ENCODE data around the gene ERFE. TPM values are rescaled to one million over a fixed set of nuclear protein-coding genes. Genes with fewer than 3 reads are reported as not detected.

The ERFE gene
- total and polyA plus RNA-seq, 4 donors, result 0.79 to 2.9 (median 2.1) TPM

DNA sequence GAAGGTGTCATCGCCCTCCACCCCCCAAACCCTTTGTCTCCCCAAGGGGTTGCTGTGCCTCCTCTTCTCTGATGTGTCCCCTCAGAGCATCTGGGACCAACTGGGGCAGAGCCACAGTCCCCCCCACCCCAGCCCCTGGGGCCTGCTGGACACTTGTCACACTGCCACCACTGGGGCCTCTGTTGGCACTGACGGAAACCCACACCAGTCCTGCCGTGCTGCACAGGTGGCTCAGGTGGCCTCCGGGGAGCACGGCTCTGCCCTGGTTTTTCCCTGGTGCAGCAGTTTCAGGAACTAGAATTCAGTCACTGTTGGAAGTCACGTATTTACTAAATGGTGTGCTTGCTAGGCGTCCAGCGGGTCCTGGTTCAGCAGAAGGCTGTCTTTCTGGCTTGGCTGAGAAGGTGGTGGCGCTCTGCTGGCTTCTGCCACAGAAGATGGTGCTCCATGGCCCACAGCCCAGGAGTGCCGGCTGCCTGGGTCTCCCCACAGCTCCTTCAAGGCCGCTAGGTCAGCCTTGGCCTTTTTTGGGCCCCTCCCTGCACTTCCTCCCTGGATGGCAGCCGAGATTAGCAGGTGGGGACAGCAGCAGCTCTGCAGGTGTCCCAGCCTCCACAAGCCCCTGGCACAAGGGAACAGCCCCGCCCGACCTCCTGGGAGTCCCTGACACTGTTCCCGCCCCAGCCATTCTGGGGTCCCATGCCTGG lies 38.9 kb upstream of the ERFE start:
- DNase-seq (ENCODE audit: low read depth in 4 of 6, low spot score in 6 of 6), result no peak
- H3K36me3 ChIP-seq (ENCODE audit: control insufficient read depth, insufficient read depth, low read length), result no peaks in the 10 kb centered on the region
- H3K27me3 ChIP-seq (ENCODE audit: control insufficient read depth, insufficient read depth, low read length), result peaks cover 4% of the 10 kb centered on the region
- peaks cover 14% of the 10 kb centered on the region for H3K4me1 ChIP-seq (ENCODE audit: control insufficient read depth, insufficient read depth, low read length)
- no peak overlapping the region for H3K4me3 ChIP-seq (ENCODE audit: low read depth, low read length)
- no peak overlapping the region for H3K27ac ChIP-seq (ENCODE audit: low read depth, low read length)
- no peaks in the 10 kb centered on the region for H3K9me3 ChIP-seq (ENCODE audit: control insufficient read depth, insufficient read depth, low read length)
- 75% methylated on average over 15 of the region's 15 CpGs for WGBS (ENCODE audit: insufficient coverage)

DNA sequence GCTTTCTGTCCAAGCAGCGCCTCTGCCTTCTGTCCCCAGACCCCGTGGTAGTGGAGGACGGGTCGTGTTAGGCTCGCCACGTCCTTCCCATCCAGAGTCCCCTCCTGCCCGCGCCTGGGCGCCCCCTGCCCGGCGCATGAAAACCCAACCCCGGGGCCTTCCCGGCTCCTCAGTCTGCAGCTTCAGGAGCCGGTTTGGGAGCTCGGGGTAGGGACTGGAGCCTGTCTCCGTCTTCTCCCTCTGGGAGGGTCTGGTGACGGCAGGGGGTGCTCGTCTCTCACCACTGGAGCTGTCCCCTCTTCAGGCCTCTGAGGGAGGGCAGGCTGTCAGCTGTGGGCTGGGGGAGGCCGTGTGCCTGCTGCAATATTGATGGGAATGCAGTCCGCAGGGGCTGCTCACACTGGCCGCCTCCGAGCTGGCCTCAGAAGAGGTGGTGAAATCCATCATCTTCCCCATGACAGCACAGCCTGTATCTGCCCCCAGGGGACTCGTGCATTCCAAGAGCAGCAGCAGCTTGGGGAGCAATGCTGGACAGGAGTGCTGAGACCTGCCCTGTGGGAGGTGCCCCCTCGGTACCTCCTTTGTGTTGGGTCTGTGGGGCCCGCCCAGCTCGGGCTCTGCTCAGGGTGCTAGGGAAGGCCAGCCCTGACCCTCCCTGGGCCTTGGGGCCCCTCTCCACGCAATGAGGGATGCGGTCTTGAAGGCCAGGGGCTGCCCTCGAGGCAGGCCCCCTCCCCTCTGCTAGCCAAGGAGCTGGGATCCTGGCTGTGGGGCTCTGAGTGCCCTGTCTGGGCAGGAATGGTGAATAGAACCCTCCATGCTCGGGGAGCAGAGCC lies 38.1 kb upstream of the ERFE start:
- peaks cover 14% of the 10 kb centered on the region for H3K4me1 ChIP-seq (ENCODE audit: control insufficient read depth, insufficient read depth, low read length)
- no peak overlapping the region for H3K27ac ChIP-seq (ENCODE audit: low read depth, low read length)
- whole genome bisulfite sequencing (ENCODE audit: insufficient coverage), result 27% methylated on average over 28 of the region's 30 CpGs
- DNase-seq (ENCODE audit: low read depth in 4 of 6, low spot score in 6 of 6), result peak in 2 of 6 donors; percentile 32 to 33
- no peaks in the 10 kb centered on the region for H3K36me3 ChIP-seq (ENCODE audit: control insufficient read depth, insufficient read depth, low read length)
- H3K27me3 ChIP-seq (ENCODE audit: control insufficient read depth, insufficient read depth, low read length), result peaks cover 4% of the 10 kb centered on the region
- H3K4me3 ChIP-seq (ENCODE audit: low read depth, low read length), result no peak overlapping the region
- no peaks in the 10 kb centered on the region for H3K9me3 ChIP-seq (ENCODE audit: control insufficient read depth, insufficient read depth, low read length)

DNA sequence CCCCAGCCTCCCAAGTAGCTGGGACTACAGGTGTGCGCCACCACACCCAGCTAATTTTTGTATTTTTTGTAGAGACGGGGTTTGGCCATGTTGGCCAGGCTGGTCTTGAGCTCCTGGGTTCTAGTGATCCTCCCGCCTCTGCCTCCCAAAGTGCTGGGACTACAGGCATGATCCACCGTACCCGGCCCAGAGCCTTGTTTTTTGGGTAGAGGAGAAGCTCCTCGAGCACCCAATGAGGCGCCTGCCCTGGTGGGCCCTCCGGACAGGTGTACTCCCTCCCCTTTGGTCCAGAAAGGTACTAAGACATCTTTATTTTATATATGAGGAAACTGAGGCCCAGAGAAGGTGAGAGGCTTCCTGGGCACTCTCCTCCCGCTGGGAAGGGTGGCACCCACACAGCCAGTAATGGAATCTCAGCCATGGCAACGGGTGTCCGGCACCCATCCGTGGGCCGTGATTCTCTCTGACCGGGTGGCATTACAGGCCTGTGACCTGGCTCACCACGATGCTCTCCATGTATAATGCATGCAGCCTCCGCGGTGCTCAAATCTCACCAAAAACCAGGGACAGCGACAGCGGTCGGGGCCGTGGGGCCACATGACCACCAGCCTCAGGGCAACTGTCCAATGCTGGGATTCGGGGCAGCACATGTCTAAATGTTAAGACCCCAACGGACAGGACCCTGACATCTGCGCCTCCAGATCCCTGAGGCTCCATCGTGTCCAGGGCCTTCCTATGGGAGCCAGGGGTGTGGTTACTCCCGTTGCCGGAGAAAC lies 37.1 kb upstream of the ERFE start:
- no peak for DNase-seq (ENCODE audit: low read depth in 4 of 6, low spot score in 6 of 6)
- H3K36me3 ChIP-seq (ENCODE audit: control insufficient read depth, insufficient read depth, low read length), result no peaks in the 10 kb centered on the region
- peaks cover 4% of the 10 kb centered on the region for H3K27me3 ChIP-seq (ENCODE audit: control insufficient read depth, insufficient read depth, low read length)
- 85% methylated on average over 21 of the region's 27 CpGs for WGBS (ENCODE audit: insufficient coverage)
- no peak overlapping the region for H3K4me3 ChIP-seq (ENCODE audit: low read depth, low read length)
- H3K27ac ChIP-seq (ENCODE audit: low read depth, low read length), result no peak overlapping the region
- peaks cover 14% of the 10 kb centered on the region for H3K4me1 ChIP-seq (ENCODE audit: control insufficient read depth, insufficient read depth, low read length)
- H3K9me3 ChIP-seq (ENCODE audit: control insufficient read depth, insufficient read depth, low read length), result no peaks in the 10 kb centered on the region

DNA sequence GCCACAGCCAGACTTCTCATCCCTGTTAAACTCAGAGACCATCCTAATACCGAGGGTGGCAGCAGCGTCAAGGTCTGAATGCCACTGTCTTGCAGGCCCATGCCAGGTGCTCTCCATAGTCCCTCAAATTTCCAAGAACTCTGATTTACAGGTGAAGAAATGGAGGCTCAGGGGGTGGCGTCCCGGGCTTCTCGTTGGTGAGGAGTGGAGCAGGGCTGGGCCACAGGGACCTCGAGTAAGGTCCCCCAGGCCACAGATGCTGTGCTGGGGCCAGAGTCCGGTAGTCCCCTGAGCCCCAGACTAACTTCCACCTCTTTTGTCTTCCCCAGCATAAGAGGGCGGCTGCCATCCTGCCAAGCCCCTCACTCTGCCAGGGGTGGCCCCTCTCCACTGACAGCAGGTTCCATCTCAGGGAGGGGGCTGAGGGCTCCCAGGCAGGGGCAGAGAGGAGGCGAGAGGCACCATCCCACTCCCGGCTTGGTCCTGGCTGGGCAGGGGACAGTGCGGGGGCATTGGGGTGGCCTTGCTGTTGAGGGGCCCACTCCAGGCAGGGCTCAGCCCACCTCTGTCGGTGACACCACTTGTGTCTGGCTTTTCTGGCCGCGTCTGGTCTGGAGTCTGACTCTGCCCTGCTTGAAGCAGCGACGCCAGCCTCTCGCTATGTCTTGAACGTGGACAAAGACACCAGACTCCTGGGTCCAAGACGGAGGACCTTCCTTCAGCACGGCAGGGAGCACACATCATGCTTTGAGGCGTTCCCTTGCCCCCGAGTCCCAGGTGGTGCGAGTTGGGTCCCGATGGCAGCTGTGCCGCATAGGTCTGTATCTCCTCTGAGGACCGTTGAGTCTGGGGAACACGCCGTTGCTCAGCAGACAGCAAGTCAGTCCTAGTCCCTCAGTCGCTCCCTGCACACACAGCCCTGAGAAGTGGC lies 36.2 kb upstream of the ERFE start:
- 83% methylated on average over 29 of the region's 29 CpGs for WGBS (ENCODE audit: insufficient coverage)
- DNase-seq (ENCODE audit: low read depth in 4 of 6, low spot score in 6 of 6), result no peak
- Histone ChIP-seq H3K4me1 (ENCODE audit: control insufficient read depth, insufficient read depth, low read length) (peaks cover 19% of the 10 kb centered on the region), H3K9me3 (ENCODE audit: control insufficient read depth, insufficient read depth, low read length) (no peaks in the 10 kb centered on the region), H3K27ac (ENCODE audit: low read depth, low read length) (no peak overlapping the region), H3K36me3 (ENCODE audit: control insufficient read depth, insufficient read depth, low read length) (no peaks in the 10 kb centered on the region), H3K27me3 (ENCODE audit: control insufficient read depth, insufficient read depth, low read length) (peaks cover 3% of the 10 kb centered on the region), H3K4me3 (ENCODE audit: low read depth, low read length) (no peak overlapping the region)

DNA sequence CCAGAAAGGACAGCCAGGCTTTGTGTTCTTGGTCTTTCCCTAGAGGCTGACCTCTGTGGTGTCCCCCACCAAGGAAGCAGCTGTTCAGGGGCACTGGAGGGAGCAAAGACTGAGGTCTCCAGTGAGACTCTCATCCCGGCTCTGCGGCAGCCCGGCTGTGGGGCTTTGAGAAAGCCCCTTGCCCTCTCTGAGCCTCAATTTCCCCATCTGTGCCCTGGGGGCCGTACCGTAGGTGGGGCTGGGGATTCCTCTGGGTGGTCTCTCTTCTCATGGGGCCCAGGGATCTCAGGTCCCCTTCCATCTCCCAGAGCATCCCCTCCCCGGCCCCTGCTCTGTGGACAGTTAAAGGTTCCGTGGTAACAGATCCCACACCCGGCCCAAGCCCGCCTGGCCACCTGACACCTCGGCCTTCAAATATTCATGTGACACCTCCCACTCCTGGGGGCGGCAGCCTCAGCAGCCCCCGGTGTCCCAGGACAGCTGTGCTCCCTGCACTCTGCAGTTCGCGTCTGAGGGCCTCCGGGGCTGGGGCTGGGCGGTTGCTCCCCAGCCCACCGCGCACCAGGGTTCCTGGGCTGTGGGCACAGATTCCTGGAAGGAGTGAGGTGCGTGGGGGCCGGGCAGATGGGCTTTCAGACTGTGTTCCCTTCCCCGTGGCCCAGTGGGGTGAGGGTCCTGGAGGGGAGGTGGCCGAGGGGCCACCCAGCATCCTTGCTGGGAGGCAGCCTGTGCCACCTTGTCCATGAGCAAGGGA lies 35.4 kb upstream of the ERFE start:
- Histone ChIP-seq H3K9me3 (ENCODE audit: control insufficient read depth, insufficient read depth, low read length) (no peaks in the 10 kb centered on the region), H3K36me3 (ENCODE audit: control insufficient read depth, insufficient read depth, low read length) (no peaks in the 10 kb centered on the region), H3K27me3 (ENCODE audit: control insufficient read depth, insufficient read depth, low read length) (peaks cover 2% of the 10 kb centered on the region), H3K4me3 (ENCODE audit: low read depth, low read length) (no peak overlapping the region), H3K27ac (ENCODE audit: low read depth, low read length) (no peak overlapping the region), H3K4me1 (ENCODE audit: control insufficient read depth, insufficient read depth, low read length) (peaks cover 25% of the 10 kb centered on the region)
- whole genome bisulfite sequencing (ENCODE audit: insufficient coverage), result 88% methylated on average over 19 of the region's 22 CpGs
- DNase-seq (ENCODE audit: low read depth in 4 of 6, low spot score in 6 of 6), result no peak

DNA sequence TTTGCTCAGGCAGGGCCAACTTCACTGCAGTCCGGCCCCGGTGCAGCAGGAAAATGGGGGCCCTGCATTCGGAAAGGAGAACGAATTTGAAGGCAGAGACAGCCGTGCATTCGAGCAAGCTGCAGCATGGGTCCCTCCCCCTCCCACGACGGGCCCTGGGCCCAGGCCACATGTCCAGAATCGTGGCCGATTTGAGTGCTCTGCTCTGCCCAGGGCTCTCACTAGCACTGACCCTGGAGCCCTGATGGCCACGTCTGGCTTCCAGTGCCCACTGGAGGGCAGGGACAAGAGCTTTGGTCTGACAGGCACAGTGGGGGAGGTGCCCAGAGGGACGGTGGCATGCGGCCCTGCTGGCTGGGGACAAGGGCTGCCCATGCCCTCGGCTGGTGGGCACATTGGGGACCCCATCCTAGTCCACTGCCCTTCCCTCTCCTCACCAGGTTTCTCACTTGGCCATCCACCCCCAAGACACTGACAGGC lies 34.7 kb upstream of the ERFE start:
- H3K4me1 ChIP-seq (ENCODE audit: control insufficient read depth, insufficient read depth, low read length), result peaks cover 25% of the 10 kb centered on the region
- no peaks in the 10 kb centered on the region for H3K9me3 ChIP-seq (ENCODE audit: control insufficient read depth, insufficient read depth, low read length)
- H3K36me3 ChIP-seq (ENCODE audit: control insufficient read depth, insufficient read depth, low read length), result no peaks in the 10 kb centered on the region
- no peak overlapping the region for H3K27ac ChIP-seq (ENCODE audit: low read depth, low read length)
- no peak for DNase-seq (ENCODE audit: low read depth in 4 of 6, low spot score in 6 of 6)
- peaks cover 2% of the 10 kb centered on the region for H3K27me3 ChIP-seq (ENCODE audit: control insufficient read depth, insufficient read depth, low read length)
- H3K4me3 ChIP-seq (ENCODE audit: low read depth, low read length), result no peak overlapping the region
- 77% methylated on average over 13 of the region's 14 CpGs for WGBS (ENCODE audit: insufficient coverage)

DNA sequence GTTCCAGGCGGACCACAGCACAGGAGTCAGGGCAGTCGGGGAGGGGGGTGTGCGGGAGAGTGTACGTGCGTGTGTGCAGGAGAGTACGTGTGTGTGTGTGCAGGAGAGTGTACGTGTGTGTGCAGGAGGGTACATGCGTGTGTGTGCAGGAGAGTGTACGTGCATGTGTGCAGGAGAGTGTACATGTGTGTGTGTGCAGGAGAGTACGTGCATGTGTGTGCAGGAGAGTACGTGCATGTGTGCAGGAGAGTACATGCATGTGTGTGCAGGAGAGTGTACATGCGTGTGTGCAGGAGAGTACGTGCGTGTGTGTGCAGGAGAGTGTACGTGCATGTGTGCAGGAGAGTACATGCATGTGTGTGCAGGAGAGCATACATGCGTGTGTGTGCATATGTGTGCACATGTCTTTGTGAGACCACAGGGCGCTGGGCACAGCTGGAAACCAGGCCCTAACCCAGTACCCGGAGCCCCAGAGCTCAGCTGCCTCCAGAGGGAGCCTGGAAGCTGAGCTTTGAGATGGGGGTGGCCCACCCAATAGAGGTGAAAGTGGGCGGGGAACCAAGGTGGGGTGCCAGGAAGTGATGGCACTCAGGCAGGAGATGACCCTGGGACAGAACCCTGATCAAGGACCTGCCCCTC lies 34.2 kb upstream of the ERFE start:
- H3K9me3 ChIP-seq (ENCODE audit: control insufficient read depth, insufficient read depth, low read length), result no peaks in the 10 kb centered on the region
- DNase-seq (ENCODE audit: low read depth in 4 of 6, low spot score in 6 of 6), result no peak
- no peak overlapping the region for H3K4me3 ChIP-seq (ENCODE audit: low read depth, low read length)
- H3K27ac ChIP-seq (ENCODE audit: low read depth, low read length), result no peak overlapping the region
- no peaks in the 10 kb centered on the region for H3K36me3 ChIP-seq (ENCODE audit: control insufficient read depth, insufficient read depth, low read length)
- H3K27me3 ChIP-seq (ENCODE audit: control insufficient read depth, insufficient read depth, low read length), result peaks cover 2% of the 10 kb centered on the region
- H3K4me1 ChIP-seq (ENCODE audit: control insufficient read depth, insufficient read depth, low read length), result peaks cover 25% of the 10 kb centered on the region
- WGBS (ENCODE audit: insufficient coverage), result 78% methylated on average over 19 of the region's 19 CpGs

DNA sequence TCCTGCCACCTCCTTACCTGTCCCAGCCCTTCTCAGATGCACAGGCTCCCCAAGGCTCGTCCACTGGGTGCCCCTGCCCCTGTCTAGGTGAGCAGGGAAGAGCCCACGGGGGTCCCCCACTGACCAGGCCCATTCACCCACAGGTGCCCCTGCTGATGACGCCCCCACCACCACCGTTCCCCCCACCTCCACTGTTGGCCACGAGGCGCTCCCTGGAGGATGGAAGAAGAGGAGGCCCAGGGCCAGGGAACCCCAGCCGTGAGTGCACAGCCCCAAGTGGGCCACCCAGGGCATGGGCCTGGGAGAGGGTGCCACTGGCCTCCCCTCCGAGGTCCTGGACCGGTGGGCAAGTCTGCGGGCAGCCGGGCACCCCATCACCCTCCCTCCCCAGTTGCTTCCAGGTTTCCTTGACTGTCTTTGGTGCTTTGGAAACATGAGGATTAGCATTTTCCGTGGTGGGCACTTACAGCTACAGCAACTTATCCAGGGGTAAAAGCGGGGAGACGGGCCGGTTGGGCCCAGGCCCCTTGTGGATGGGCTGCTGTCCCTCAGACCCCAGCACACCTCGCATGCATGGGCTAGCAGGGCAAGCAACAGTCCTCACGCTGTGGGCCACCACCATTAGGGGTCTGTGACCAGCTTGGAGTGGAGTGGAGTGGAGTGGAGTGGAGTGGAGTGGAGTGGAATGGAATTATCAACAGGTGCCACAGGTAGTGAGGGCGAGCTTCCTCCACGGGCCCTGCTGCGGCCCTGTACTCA lies 33.5 kb upstream of the ERFE start:
- Histone ChIP-seq H3K4me1 (ENCODE audit: control insufficient read depth, insufficient read depth, low read length) (peaks cover 19% of the 10 kb centered on the region), H3K9me3 (ENCODE audit: control insufficient read depth, insufficient read depth, low read length) (no peaks in the 10 kb centered on the region), H3K36me3 (ENCODE audit: control insufficient read depth, insufficient read depth, low read length) (peaks cover 3% of the 10 kb centered on the region), H3K4me3 (ENCODE audit: low read depth, low read length) (no peak overlapping the region), H3K27ac (ENCODE audit: low read depth, low read length) (no peak overlapping the region), H3K27me3 (ENCODE audit: control insufficient read depth, insufficient read depth, low read length) (peaks cover 2% of the 10 kb centered on the region)
- WGBS (ENCODE audit: insufficient coverage), result 87% methylated on average over 12 of the region's 20 CpGs
- DNase-seq (ENCODE audit: low read depth in 4 of 6, low spot score in 6 of 6), result no peak

Data from spinal cord (tissue), 10 donors.